ENCODE results near the gene FHOD3. TPM values are rescaled to one million over a fixed set of nuclear protein-coding genes. Genes with fewer than 3 reads are reported as not detected.
A peak's percentile ranks its signal among the peaks of the same experiment; 100 is the strongest.

Gene FHOD3
- total and polyA plus RNA-seq, 2 of the 8 experiments (the other 6 are each of a cell fraction or from before 2014, with no cell fraction given), result 9.7 to 10.5 TPM

- Histone ChIP-seq H3K56ac (replicated peaks; ENCODE audit: insufficient read length, low read depth, low read length) (no peak overlapping the region), H4K8ac (ENCODE audit: extremely low read depth, insufficient read depth, low read length) (no peak overlapping the region; the same call in 1 of the 2 replicates), H3K23ac (ENCODE audit: insufficient read length) (no peak overlapping the region), H4K5ac (ENCODE audit: insufficient read length, low read depth, low read length) (no peak overlapping the region), H3K9me3 (ENCODE audit: insufficient read depth in 2 of 2, low read depth in 1 of 2, low read length in 1 of 2) (no peaks in the 10 kb centered on the region), H3K4me3 (ENCODE audit: extremely low read depth in 1 of 4, insufficient read depth in 2 of 4, low read depth in 3 of 4, low read length in 4 of 4) (no peak overlapping the region), H3K14ac (ENCODE audit: insufficient read length) (no peak overlapping the region), H2AK5ac (ENCODE audit: low read depth, low read length) (peak overlapping the region; percentile 87; the same call in 1 of the 2 replicates), H2BK12ac (ENCODE audit: low read depth, low read length) (0 out of 2 replicates have a peak overlapping the region, but pooled peaks have one; percentile 18), H3K4ac (replicated peaks; ENCODE audit: insufficient read length, low read depth, low read length) (no peak overlapping the region), H2BK5ac (ENCODE audit: low read depth, low read length) (no peak overlapping the region), H3K4me1 (replicated peaks in 1 of 4; ENCODE audit: control insufficient read depth in 3 of 4, insufficient read depth in 4 of 4, low read length in 3 of 4) (peaks cover 3 to 18% (median 5%) of the 10 kb centered on the region in 4 experiments; a peak in 6 of 7 replicates), H2BK20ac (ENCODE audit: low read length) (peak overlapping the region; percentile 63; the same call in 1 of the 2 replicates), H2AFZ (ENCODE audit: low read length) (no peak overlapping the region), H3K4me2 (ENCODE audit: insufficient read depth in 1 of 2, low read depth in 2 of 2, low read length in 2 of 2) (no peak overlapping the region), H4K20me1 (replicated peaks in 1 of 2; ENCODE audit: control insufficient read depth in 1 of 2, insufficient read depth in 2 of 2, low read length in 2 of 2) (no peaks in the 10 kb centered on the region), H3K18ac (ENCODE audit: extremely low read depth, low read length) (no peak overlapping the region), H3K79me1 (ENCODE audit: low read depth, low read length) (no peaks in the 10 kb centered on the region; the same call in 1 of the 2 replicates), H3K27me3 (replicated peaks in 1 of 4; ENCODE audit: control insufficient read depth in 3 of 4, extremely low read depth in 1 of 4, insufficient read depth in 3 of 4, low read length in 3 of 4) (no peaks in the 10 kb centered on the region), H3K27ac (ENCODE audit: low read depth, low read length) (no peak overlapping the region), H3K36me3 (ENCODE audit: control insufficient read depth in 2 of 4, insufficient read depth in 4 of 4, low read length in 3 of 4) (no peaks in the 10 kb centered on the region), H4K91ac (replicated peaks; ENCODE audit: insufficient read length, low read length) (no peak overlapping the region), H3K23me2 (ENCODE audit: low read depth, low read length) (no peaks in the 10 kb centered on the region), H3K79me2 (ENCODE audit: control insufficient read depth in 1 of 2, insufficient read depth in 2 of 2, low read length in 2 of 2) (no peaks in the 10 kb centered on the region), H2BK120ac (replicated peaks; ENCODE audit: low read depth, low read length) (no peak overlapping the region), H2BK15ac (ENCODE audit: low read length) (no peak overlapping the region), H3K9ac (replicated peaks in 1 of 4; ENCODE audit: extremely low read depth in 1 of 4, low read depth in 3 of 4, low read length in 3 of 4) (no peak overlapping the region)
- CTCF ChIA-PET (ENCODE audit: partially characterized antibody), result interaction anchor here (0.8 kb wide), 2 partner anchors 18 to 56 kb away, joined by 3 read pairs; no protein-coding TSS in a partner anchor
- FAIRE-seq (no peak), DNase-seq (ENCODE audit: low read depth in 1 of 2, low spot score in 2 of 2) (no peak)
- TF ChIP-seq RFX5 (IDR thresholded peaks at IDR 0.05; ENCODE audit: borderline replicate concordance, low read depth, low read length) (no peak), SUZ12 (IDR thresholded peaks at IDR 0.05; ENCODE audit: low read length) (no peak), CREB1 (IDR thresholded peaks at IDR 0.05) (no peak), CHD1 (IDR thresholded peaks at IDR 0.05; ENCODE audit: low read depth, low read length) (no peak), CBX5 (IDR thresholded peaks at IDR 0.05; ENCODE audit: low read depth, low read length) (no peak)
- WGBS, 2 experiments (ENCODE audit: extremely low coverage in 1 of 2, insufficient coverage in 1 of 2, insufficient read length in 1 of 2, insufficient replicate concordance in 2 of 2, low coverage in 1 of 2, low lambda C conversion rate in 2 of 2, missing lambda C conversion rate in 1 of 2), result 79% methylated on average over 9 of the region's 9 CpGs; no CpG with 5 or more reads in 1 of the 2 experiments
- POLR2A ChIA-PET (ENCODE audit: partially characterized antibody), result no interaction called here
Measured at GRCh38 chr18:36468161-36468560, 170.6 kb downstream of the FHOD3 start.
